GM21737 (cell line): ENCODE results near the gene TCERG1L.

Experiments used
- ATAC-seq: cut with Tn5 transposase; IDR thresholded peaks from one replicate; pipeline ENCODE4 v1.9.1; 2021; ENCODE audit warnings: mild to moderate bottlenecking, moderate library complexity; ENCODE audit not compliant: unreplicated experiment

Gene TCERG1L

DNA sequence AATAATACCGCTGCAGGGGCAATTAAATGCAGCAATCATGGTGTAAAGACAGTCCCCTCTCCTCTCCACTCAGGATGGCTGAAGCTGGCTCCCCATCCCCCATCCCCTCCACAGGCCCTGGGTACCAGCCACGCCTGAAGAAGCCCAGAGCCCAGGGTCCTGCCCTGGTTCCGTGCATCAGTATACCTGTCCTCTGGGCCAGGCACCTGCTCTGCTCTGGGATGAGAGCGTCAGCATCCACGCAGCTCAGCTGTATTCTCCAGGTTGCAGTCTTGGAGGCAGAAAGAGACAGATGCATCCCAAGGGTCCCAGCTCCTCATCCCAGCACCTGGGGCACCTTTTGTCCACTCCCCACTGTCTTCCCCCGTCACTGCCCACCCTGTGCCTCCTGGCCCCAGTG lies 233.8 kb downstream of the TCERG1L start:
- ATAC-seq = no peak

DNA sequence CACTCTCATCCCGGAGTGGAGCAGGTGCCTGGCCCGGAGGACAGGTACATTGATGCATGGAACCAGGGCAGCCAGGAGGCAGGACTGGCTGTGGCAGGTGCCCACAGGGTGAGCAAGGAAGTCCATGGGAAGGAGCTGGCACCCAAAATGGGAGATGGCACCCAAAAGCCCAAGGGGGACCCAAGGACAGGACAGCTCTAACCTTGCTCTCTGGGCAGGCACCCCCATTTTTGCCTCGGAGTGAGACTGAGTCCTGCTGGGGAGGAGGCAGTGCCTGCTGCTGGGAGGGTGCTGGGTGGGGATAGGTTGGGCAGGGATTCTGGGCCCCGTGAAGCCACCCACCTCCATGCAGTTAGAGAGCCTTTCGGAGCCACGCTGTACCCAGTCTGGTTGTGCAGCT lies 234.5 kb downstream of the TCERG1L start:
- ATAC-seq = no peak

DNA sequence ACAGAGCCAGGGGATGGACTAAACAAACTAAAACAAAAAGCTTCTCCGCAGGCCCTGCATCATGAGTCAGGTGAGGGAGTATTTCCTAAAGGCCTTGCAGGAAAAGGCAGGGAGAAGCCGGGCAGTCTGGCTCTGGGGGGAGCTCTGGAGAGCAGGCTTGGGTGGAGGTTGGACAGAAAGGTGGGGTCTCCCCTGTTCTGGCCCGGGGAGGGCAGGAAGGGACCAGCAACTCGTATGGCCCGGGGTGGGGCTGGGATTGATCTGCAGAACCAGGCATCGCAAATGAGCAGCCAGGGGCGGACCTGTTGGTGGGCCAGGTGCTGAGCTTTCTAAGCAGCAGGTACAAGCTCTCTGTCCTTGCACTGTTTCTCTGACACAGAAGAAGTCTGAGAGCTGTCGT lies 235.2 kb downstream of the TCERG1L start:
- no peak for ATAC-seq

DNA sequence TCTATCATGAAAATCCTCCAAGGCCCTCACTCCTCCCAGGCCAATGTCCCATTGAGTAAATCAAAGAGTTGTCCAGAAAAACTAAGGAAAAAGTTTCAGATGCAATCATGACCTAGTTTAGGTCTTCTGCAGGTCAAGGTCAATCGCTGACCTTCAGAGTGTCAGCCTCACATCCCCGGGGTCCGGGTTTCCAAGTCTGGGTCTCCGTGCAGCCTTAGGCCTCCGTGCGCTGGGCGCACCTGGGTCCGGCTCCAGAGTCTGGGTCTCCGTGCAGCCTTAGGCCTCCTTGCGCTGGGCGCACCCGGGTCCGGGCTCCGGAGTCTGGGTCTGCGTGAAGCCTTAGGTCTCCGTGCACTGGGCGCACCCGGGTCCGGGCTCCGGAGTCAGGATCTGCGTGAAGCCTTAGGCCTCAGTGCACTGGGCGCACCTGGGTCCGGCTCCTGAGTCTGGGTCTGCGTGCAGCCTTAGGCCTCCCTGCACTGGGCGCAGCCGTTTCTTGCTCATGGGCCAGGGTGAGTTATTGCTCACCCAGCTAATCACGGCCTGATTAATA lies 236.2 kb downstream of the TCERG1L start:
- ATAC-seq = no peak

DNA sequence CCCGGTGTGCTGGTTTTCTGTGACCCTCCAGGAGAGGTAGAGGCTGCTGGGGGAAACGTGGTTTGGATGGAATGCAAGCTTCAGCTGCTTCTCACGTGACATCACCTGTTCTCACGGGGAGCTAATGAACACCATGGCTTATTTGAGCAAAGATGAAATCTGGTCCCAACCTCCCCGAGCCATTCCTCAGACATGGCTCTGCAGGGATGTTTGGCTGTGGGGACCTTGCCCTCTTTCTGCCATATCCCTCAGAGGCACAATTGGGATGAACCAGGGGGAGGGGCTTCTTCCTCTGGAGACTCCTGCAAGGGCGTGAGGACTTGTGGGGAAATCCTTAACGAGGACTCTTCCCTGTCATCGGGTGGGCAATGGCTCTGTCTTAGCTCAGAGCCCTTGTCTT lies 236.8 kb downstream of the TCERG1L start:
- ATAC-seq = no peak

DNA sequence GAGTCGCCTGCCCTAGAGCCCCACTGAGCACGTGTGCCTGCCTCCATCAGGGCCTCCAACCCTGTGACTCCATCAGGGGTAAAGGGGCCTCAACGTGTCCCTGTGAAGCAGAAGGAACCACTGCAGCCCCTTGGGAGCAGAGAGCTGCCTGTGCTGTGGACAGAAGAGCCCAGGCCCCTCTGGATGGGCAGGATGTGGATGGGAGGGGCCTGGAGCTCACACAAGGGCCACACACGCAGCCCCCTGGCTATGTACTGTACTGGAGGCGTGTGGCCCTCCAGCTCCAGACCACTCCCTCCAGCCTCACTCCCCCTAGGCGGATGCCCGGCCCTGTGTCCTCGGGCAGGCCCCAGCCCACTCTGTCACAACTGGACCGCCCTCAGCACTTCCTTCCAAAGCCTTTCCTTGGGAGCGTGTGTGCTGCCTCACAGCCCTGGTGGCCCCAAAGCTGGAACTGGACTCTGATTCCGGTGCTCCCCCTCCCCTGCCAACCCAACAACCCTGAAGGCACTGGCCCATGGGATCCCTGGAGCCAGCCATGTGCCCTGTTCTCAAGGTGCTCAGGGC lies 238.0 kb downstream of the TCERG1L start:
- no peak for ATAC-seq

DNA sequence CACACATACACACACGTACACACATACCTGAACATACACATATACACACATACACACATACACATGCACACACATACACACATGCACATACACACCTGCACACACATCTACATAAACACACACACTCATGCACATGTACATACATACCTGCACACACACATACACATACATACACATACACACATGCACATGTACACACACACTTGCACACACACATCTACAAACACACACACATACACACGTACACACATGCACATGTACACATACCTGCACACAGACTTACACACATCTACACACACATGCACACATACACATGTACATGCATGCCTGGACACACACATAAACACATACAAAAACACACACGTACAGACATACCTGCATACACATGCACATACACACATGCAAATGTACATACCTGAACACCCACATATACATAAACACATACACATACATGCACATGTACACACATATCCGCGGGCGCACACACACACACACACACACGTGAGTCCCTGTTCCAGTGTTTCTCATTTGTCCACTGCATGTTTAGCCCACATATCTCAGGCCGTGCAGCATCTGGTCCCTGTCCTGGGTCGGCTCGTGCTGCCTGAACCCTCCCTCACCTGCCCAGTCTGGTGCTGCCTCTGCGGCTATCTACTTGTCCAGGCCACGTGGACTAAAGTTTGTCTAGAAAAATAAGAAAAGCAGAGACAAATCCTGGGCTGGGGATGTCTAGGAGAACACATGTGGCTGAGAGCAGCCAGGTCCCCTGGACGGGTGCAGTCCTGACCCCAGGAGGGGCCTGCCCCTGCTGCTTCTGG lies 238.7 kb downstream of the TCERG1L start:
- no peak for ATAC-seq

DNA sequence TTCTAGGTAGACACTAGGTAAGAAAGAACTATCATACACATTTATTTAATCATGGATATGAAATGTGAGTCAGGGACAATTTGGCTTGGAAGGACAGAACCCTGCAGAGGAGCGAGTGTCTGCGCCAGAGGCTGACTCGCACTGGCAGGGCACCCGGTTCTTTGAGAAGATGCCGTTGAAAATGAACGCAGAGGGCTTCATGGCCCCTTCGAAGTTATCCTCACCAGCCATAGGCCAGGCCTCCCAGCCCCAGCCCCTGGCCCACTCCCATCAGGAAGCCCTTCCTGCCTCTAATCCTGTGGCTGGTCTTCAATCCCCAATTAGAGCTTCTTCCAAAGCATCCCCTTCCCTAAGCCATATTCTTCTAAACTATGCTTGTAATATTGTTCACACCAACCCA lies 239.8 kb downstream of the TCERG1L start:
- no peak for ATAC-seq

DNA sequence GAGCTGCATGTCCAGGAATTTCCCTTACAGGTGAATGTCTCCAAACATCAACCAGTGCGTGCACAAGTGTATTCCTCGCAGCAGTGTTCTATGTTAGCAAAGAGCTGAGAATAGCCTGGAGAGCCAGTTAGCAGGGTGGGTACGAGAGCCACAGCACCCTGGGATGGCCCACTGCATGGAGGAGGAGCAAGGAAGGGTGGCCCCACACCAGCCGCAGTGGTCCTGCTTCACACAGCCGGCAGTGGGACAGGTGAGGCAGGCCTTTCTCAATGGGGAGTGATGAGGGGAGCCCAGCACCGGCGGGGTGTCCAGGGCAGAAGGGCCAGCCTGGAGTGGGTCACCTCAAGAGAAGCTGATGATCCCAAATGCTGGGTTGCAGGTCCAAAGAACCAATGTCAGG lies 240.7 kb downstream of the TCERG1L start:
- ATAC-seq = no peak

DNA sequence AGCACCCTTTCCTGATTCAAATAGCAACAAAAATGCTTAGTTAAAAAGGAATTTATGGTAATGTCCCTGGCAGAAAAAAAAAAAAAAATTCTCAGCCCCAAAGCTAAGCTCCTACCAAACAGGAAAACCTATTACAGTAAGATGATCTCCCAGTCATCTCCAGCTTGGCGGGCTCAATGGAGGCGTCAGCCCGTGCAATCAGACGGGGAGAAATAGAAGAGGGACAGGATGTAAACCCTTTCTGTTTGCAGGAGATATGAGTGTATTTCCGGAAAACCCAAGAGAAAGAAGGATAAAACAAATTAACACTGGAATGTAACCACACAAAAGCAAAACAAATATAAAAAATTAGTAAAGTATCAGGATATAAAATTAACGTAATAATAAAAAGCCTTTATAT lies 242.8 kb downstream of the TCERG1L start:
- no peak for ATAC-seq

DNA sequence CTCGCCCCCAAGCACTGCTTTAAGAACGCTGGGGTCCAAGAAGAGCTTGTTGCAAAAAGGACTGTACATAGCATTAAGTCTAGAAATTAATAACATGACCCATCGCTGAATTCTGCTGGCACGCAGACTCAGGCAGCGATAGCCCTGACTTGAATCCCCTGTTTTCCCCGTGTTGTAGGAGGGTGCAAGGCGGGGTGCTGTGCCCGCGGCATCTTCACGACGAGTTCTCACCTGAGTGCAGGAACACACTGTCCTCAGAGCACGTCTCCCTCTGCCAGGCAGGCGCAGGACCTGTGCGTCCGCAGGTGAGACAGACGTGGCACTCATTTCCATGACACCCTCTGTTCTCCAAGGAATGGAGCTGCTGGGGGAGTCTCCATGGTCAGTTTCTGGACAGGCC lies 243.2 kb downstream of the TCERG1L start:
- ATAC-seq = no peak

DNA sequence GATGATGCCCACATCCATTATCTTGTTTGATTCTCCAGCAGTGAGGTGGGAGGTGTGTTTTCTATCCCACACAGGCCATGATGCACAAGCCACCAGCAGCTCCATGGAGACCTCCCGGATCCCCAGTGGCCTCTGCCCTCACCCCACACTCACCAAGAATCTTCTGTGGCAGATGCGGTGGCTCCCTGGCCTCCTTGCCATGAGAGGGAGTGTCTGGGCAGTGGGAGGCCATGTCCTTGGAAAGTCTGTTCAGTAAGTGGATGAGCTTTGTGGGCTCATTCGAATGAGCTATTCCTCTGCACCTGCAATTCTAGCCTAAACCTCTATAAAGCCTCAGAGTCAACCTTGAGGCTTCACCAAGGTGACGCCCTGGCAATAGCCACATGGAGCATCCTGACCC lies 243.8 kb downstream of the TCERG1L start:
- ATAC-seq = no peak

DNA sequence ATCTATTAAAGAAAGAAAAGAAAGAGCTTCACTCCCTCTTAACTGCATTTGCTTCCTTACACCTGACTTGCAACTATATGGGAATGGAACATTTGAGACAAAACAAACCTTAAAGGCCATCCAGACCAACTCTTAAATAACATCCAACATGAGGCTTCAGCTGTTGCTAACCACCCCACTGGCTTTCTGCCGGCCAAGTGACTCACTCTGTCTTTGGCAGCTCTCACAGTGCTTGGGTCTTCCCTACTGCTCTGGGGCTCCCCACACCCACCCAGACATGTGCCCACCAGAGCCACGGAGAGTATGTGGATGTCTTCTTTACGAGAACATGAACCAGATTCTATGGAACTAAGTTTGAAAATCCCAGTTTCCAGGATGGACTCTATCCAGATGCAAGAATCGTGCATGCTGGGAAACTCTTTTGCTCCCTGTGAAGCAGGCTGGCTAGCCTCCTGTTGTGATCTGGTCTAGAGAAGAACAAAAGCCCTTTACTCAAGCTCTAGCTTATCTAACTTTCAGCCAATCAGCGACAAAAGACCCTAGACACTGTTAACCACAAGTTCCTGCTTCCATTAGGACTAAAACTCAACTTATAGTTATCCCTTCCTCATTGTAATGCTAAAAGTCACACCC lies 245.7 kb downstream of the TCERG1L start:
- no peak for ATAC-seq

DNA sequence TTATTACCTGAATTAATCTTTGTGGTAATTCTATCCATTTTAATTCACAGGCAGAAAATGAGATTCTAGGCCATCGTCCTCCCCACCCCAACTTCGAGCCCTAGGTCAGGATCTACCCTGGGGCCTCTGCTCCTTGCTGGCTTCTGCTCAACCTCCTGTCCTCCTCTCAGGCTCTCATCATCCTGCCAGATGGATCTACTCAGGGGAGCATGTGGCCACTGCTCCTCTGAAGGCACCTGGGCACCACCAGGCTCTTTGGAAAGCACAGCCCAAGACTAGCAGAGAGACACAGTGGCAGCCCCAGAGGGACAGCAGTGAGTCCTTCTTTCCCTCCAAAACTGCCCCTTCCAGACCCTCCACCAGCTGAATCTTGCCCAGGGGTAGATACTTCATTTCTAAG lies 248.2 kb downstream of the TCERG1L start:
- ATAC-seq = no peak

DNA sequence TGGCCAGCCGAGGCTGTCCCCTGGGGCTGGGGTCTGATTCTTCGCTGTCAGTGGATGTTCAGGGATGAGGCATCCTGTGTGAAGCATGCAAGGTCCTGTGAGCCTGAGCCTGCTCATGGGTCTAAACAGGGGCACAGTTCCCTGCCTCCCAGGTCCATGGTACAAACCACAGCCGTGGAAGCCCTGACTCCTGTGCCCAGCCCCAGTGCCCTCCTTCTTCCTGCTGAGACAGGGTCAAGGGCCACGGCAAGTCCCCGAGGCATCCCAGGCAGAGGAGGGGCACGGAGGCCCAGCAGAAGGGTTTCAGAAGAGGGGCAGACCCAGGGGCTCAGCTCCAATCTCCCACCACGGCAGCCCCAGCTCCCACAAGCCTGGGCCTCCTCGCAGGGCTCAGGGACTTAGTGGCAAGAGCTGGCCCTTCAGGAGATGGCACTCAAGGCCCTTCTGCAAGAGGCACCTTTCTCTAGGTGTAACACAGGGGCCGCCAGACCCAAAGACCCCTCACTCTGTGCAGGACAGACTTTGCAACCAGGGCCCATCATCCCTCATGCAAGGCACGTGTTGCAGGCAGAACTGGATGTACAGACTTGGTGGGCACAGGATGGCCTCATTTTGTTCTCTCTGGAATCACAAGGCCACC lies 248.8 kb downstream of the TCERG1L start:
- no peak for ATAC-seq

DNA sequence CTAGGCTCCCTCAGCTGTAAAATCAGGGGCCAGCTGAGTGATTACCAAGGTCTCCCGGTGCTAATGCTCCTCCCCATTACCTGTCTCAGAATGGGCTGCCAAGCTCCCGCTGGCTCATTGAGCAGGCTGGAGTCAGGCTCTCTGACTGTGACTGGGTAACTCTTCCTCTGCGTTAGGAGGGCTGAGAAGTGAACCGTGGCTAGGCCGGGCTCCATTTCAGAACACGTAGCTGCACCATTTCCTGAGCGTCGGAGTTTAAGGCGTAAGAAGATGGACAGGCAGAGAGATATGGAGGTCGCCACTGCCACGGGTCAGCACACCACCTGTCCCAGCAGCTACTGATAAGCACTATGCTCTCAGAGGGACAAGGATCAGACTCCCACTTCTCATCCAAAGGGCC lies 250.3 kb downstream of the TCERG1L start:
- ATAC-seq = no peak

DNA sequence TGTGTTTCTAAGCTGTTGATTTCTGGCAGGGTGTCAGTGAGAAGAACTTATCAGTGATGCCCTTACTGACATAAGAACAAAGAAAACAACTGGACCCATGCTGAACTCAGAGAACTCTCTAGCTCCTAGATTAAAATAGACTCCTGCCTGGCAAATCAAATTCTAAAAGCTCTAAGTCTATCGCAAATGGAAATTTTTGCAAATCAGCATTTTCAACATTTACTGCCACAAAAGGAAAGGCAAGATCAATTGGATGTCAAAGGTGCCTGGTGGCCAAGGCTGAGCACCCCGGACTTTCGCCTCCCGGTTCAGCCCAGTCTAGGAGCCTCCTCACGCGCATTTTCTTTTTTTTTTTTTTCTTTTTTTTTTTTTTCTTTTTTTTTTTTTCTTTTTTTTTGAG lies 251.6 kb downstream of the TCERG1L start:
- no peak for ATAC-seq

DNA sequence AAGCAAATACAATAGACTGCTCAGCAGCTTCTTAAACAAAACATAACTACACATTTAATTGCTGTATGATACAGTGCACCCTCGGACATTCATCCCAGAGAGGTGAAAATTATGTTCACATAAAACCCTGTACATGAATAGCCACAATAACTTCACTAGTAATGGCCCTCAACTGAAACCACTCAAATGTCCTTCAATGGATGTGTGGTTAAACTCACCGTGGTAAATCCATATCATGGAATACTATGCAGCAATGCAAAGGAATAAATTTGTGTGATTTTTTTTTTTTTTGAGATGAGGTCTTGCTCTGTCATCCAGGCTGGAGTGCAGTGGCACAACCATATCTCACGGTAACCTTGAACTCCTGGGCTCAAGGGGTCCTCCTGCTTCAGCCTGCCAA lies 252.7 kb downstream of the TCERG1L start:
- no peak for ATAC-seq

DNA sequence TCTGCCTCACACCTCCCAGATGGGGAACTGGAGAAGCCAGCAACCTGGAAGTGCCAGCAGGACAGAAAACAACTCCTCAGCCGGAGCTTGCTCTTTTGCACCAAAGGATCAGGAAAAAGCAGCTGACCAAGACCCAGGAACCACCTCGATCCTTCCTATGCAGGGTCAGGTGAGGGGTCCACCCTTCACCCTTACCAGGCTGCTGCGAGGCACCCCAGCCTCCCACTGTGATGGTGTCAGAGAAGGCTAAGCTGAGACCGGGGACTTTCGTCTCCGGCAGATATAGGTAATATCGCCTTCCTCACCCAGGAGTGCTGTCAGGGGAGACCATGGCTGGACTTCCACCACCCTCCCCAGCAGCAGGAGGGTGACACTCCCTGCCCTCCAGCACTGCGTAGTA lies 254.7 kb downstream of the TCERG1L start:
- ATAC-seq = no peak

DNA sequence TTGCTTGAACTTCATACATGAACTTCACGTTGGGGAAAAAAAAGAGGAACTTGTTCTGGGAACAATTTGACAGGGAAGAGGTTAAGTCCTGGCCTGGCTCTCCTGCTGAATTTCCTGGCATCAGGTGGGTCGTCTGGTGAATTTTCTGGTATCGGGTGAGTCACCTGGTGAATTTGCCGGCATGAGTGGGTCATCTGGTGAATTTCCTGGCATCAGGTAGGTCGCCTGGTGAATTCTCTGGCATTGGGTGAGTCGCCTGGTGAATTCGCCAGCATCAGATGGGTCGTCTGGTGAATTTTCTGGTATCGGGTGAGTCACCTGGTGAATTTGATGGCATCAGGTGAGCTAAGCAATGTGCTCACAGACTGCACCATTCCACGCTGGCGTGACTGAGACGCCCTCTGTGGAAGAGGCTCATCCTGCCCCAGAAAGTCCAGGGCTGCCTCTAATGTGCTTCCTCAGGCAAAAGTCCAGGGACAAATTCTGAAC lies 255.4 kb downstream of the TCERG1L start:
- ATAC-seq = no peak

DNA sequence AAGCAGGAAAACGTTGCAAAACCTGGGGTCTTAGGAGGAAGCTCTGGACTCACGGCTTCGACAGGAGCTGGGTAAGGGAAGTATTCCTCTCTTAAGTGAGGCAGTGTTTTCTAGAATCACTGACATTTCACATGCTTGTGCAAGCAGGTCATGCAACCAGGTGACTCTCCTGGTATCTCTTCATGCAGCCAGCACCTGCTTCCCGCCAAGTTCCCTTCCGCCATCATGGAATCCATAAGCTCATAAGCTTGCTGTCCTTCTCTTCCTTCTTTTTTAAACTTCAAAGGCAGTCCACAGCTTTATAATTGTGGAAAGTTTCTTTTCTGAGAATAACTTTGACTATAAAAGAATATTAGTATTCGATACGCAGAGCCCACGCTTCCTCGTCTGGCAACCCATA lies 256.1 kb downstream of the TCERG1L start:
- ATAC-seq = no peak
